ENCODE data around the gene NBPF3. TPM values are rescaled to one million over a fixed set of nuclear protein-coding genes. Genes with fewer than 3 reads are reported as not detected.

NBPF3 gene
- total and polyA plus RNA-seq, 12 donors: 0.58 to 4.6 (median 3.0) TPM

- Histone ChIP-seq H3K36me3 (no peaks in the 10 kb centered on the region), H3K27ac (peak overlapping the region in 6 of 10 donors; percentile 17 to 58 (median 37)), H3K27me3 (peaks cover 0 to 49% (median 20%) of the 10 kb centered on the region in 7 donors), H3K4me1 (peaks cover 10 to 43% (median 23%) of the 10 kb centered on the region in 9 donors), H3K4me3 (peak overlapping the region in 6 of 10 donors; percentile 48 to 60 (median 56)), H3K9me3 (no peaks in the 10 kb centered on the region)
- ATAC-seq (no peak), DNase-seq (no peak)
- 83% methylated on average over 9 of the region's 9 CpGs for WGBS, 2 donors
- intact Hi-C loops (cut with DNase I): loop anchor here in 7 of 10 donors (1.0 to 10.0 kb wide), 6 partner anchors 59 to 146 kb away; no protein-coding TSS in a partner anchor
- TF ChIP-seq CTCF (IDR thresholded peaks at IDR 0.05): no peak
Observed at GRCh38 chr1:21510885-21511578, 71.1 kb downstream of the NBPF3 start.

GRCh38 chr1:21511579-21512522, 71.9 kb downstream of the NBPF3 start:
- H3K36me3 ChIP-seq: no peaks in the 10 kb centered on the region
- no peak for TF ChIP-seq CTCF (IDR thresholded peaks at IDR 0.05)
- H3K9me3 ChIP-seq: no peaks in the 10 kb centered on the region
- H3K27ac ChIP-seq: peak overlapping the region in 6 of 10 donors; percentile 17 to 54 (median 35)
- peaks cover 10 to 43% (median 23%) of the 10 kb centered on the region in 9 donors for H3K4me1 ChIP-seq
- DNase-seq (peak; percentile 49 to 56), ATAC-seq (peak in 7 of 8 donors; percentile 30 to 74 (median 61))
- 65 to 71% methylated on average over 11 of the region's 11 CpGs for WGBS, 2 donors
- peak overlapping the region in 1 of 10 donors; percentile 52 for H3K4me3 ChIP-seq
- H3K27me3 ChIP-seq: peaks cover 0 to 42% (median 17%) of the 10 kb centered on the region in 7 donors
- intact Hi-C loops (cut with DNase I): loop anchor here in 7 of 10 donors (1.0 to 10.0 kb wide), 6 partner anchors 58 to 145 kb away; no protein-coding TSS in a partner anchor

GRCh38 chr1:21514245-21514644, 74.3 kb downstream of the NBPF3 start:
- no peak for TF ChIP-seq CTCF (IDR thresholded peaks at IDR 0.05)
- WGBS, 2 donors: 88 to 89% methylated on average over 5 of the region's 5 CpGs
- Histone ChIP-seq H3K4me1 (peaks cover 10 to 30% (median 18%) of the 10 kb centered on the region in 9 donors), H3K4me3 (no peak overlapping the region), H3K27me3 (peaks cover 0 to 18% (median 7%) of the 10 kb centered on the region in 7 donors), H3K36me3 (no peaks in the 10 kb centered on the region), H3K27ac (no peak overlapping the region), H3K9me3 (no peaks in the 10 kb centered on the region)
- DNase-seq: no peak
- ATAC-seq: no peak
- intact Hi-C loops (cut with DNase I): loop anchor here in 6 of 10 donors (5.0 to 10.0 kb wide), 5 partner anchors 58 to 143 kb away; no protein-coding TSS in a partner anchor

GRCh38 chr1:21517161-21517589, 77.2 kb downstream of the NBPF3 start:
- no peaks in the 10 kb centered on the region for H3K36me3 ChIP-seq
- H3K27ac ChIP-seq: no peak overlapping the region
- 84 to 91% methylated on average over 3 of the region's 3 CpGs for WGBS, 2 donors
- intact Hi-C loops (cut with DNase I): loop anchor here in 3 of 10 donors (10.0 kb wide), 2 partner anchors 128 to 138 kb away; no protein-coding TSS in a partner anchor
- H3K4me1 ChIP-seq: peaks cover 0 to 3% (median 0%) of the 10 kb centered on the region in 9 donors
- no peaks in the 10 kb centered on the region for H3K9me3 ChIP-seq
- TF ChIP-seq CTCF (IDR thresholded peaks at IDR 0.05): no peak
- DNase-seq (no peak), ATAC-seq (no peak)
- H3K27me3 ChIP-seq: no peaks in the 10 kb centered on the region
- no peak overlapping the region for H3K4me3 ChIP-seq

Measured in heart right ventricle (tissue), 16 donors.